H9 (cell line): ENCODE measurements around the gene TRIP10. TPM values are rescaled to one million over a fixed set of nuclear protein-coding genes. Genes with fewer than 3 reads are reported as not detected.

Source experiments
- DNase-seq: peaks from one replicate; pipeline ENCODE4 v3.0.0-alpha.2; 2017
- H2AFZ ChIP-seq: one replicate; pipeline ENCODE4 v1.6.1; 2013; ENCODE audit warnings: mild to moderate bottlenecking, low read length, control low read depth, moderate library complexity
- H2AK5ac ChIP-seq: 2 replicates; pipeline ENCODE4 v1.6.1; 2013; ENCODE audit warnings: low read length, control low read depth, mixed read lengths; ENCODE audit not compliant: insufficient read length
- H2BK120ac ChIP-seq: one replicate; pipeline ENCODE4 v1.6.1; 2013; ENCODE audit warnings: low read depth, mild to moderate bottlenecking, low read length, control low read depth, inconsistent platforms; ENCODE audit not compliant: poor library complexity, severe bottlenecking
- H2BK12ac ChIP-seq: 2 replicates; pipeline ENCODE4 v1.6.1; 2013; ENCODE audit warnings: low read length, control low read depth, mixed read lengths, low read depth; ENCODE audit not compliant: insufficient read length
- H2BK15ac ChIP-seq: 2 replicates; pipeline ENCODE4 v1.6.1; 2013; ENCODE audit warnings: low read depth, low read length, control low read depth
- H2BK20ac ChIP-seq: one replicate; pipeline ENCODE4 v1.6.1; 2013; ENCODE audit warnings: low read depth, mild to moderate bottlenecking, low read length, control low read depth, inconsistent platforms; ENCODE audit not compliant: poor library complexity, severe bottlenecking
- H2BK5ac ChIP-seq: 2 replicates; pipeline ENCODE4 v1.6.1; 2013; ENCODE audit warnings: low read length, control low read depth, mixed read lengths; ENCODE audit not compliant: insufficient read length
- H3K14ac ChIP-seq: 2 replicates; pipeline ENCODE4 v1.6.1; 2013; ENCODE audit warnings: low read length, control low read depth; ENCODE audit not compliant: insufficient read depth
- H3K18ac ChIP-seq: 2 replicates; pipeline ENCODE4 v1.6.1; 2013; ENCODE audit warnings: low read depth, mild to moderate bottlenecking, mixed read lengths, low read length, control low read depth; ENCODE audit not compliant: insufficient read length
- H3K23ac ChIP-seq: 2 replicates; pipeline ENCODE4 v1.6.1; 2013; ENCODE audit warnings: low read length, control low read depth, mixed read lengths, low read depth; ENCODE audit not compliant: insufficient read length
- H3K23me2 ChIP-seq: 2 replicates; pipeline ENCODE4 v1.6.1; 2013; ENCODE audit warnings: low read depth, mild to moderate bottlenecking, mixed read lengths, low read length, control low read depth; ENCODE audit not compliant: insufficient read length, poor library complexity, severe bottlenecking
- H3K27ac ChIP-seq: 2 replicates; pipeline ENCODE4 v1.5.1; 2013; ENCODE audit warnings: low read length, control low read depth, mixed read lengths, low read depth; ENCODE audit not compliant: insufficient read length
- H3K27me3 ChIP-seq: 2 replicates; pipeline ENCODE4 v1.6.1; 2013; ENCODE audit warnings: low read length, control low read depth, inconsistent platforms; ENCODE audit not compliant: insufficient read depth
- H3K4ac ChIP-seq: 2 replicates; pipeline ENCODE4 v1.6.1; 2013; ENCODE audit warnings: low read depth, mild to moderate bottlenecking, control low read depth, inconsistent platforms, low read length, moderate library complexity
- H3K4me1 ChIP-seq: 2 replicates; pipeline ENCODE4 v1.6.1; 2013; ENCODE audit warnings: low read length, control low read depth, inconsistent platforms; ENCODE audit not compliant: insufficient read depth
- H3K4me2 ChIP-seq: 2 replicates; pipeline ENCODE4 v1.6.1; 2013; ENCODE audit warnings: low read length, control low read depth, mixed read lengths; ENCODE audit not compliant: insufficient read length, insufficient read depth
- H3K56ac ChIP-seq: 2 replicates; pipeline ENCODE4 v1.6.1; 2013; ENCODE audit warnings: low read depth, mild to moderate bottlenecking, mixed read lengths, low read length, control low read depth; ENCODE audit not compliant: insufficient read length
- H3K79me1 ChIP-seq: 2 replicates; pipeline ENCODE4 v1.6.1; 2013; ENCODE audit warnings: low read depth, mild to moderate bottlenecking, moderate library complexity, low read length, control low read depth, inconsistent platforms; ENCODE audit not compliant: insufficient read depth, poor library complexity, severe bottlenecking
- H3K79me2 ChIP-seq: 2 replicates; pipeline ENCODE4 v1.6.1; 2013; ENCODE audit warnings: low read length, control low read depth, inconsistent platforms; ENCODE audit not compliant: insufficient read depth
- H3K9ac ChIP-seq: 2 replicates; pipeline ENCODE4 v1.6.1; 2013; ENCODE audit warnings: low read length, control low read depth, mixed read lengths; ENCODE audit not compliant: insufficient read length; ENCODE audit errors: extremely low read depth
- H3K9me3 ChIP-seq: one replicate; pipeline ENCODE4 v1.6.1; 2013; ENCODE audit warnings: low read depth, low read length, inconsistent platforms; ENCODE audit not compliant: control insufficient read depth
- H3T11ph ChIP-seq: one replicate; pipeline ENCODE4 v1.6.1; 2013; ENCODE audit warnings: mild to moderate bottlenecking, low read length, control low read depth, inconsistent platforms
- H4K20me1 ChIP-seq: one replicate; pipeline ENCODE4 v1.6.1; 2013; ENCODE audit not compliant: control insufficient read depth, insufficient read length, insufficient read depth
- H4K5ac ChIP-seq: 2 replicates; pipeline ENCODE4 v1.6.1; 2013; ENCODE audit warnings: low read depth, mild to moderate bottlenecking, mixed read lengths, low read length, control low read depth; ENCODE audit not compliant: insufficient read length
- H4K8ac ChIP-seq: replicated peaks from 2 replicates; pipeline ENCODE4 v1.6.1; 2013; ENCODE audit warnings: low read length, control low read depth, mixed read lengths, low read depth; ENCODE audit not compliant: insufficient read length
- H4K91ac ChIP-seq: 2 replicates; pipeline ENCODE4 v1.6.1; 2013; ENCODE audit warnings: low read depth, mild to moderate bottlenecking, moderate library complexity, mixed read lengths, low read length, control low read depth; ENCODE audit not compliant: insufficient read length
- H3K27ac Mint-ChIP-seq, 3 experiments: 2 replicates in 2 of 3; 3 replicates in 1 of 3; pipeline ENCODE4 v1.8.0; 2020 to 2021; ENCODE audit warnings: mixed read lengths in 3 of 3, mild to moderate bottlenecking in 1 of 3, moderate library complexity in 1 of 3
- H3K27me3 Mint-ChIP-seq: 2 replicates; pipeline ENCODE4 v1.8.0; 2021; ENCODE audit warnings: low read depth, mild to moderate bottlenecking, moderate library complexity, mixed read lengths
- H3K36me3 Mint-ChIP-seq, 3 experiments: 2 replicates in 2 of 3; 3 replicates in 1 of 3; pipeline ENCODE4 v1.8.0; 2020 to 2021; ENCODE audit warnings: low read depth in 3 of 3, mixed read lengths in 3 of 3; ENCODE audit not compliant: insufficient read depth in 1 of 3
- H3K4me1 Mint-ChIP-seq, 2 experiments: 2 replicates each; pipeline ENCODE4 v1.8.0; 2020; ENCODE audit warnings: mixed read lengths in 2 of 2
- H3K4me3 Mint-ChIP-seq, 2 experiments: 2 replicates in 1 of 2; 3 replicates in 1 of 2; pipeline ENCODE4 v1.8.0; 2020 to 2021; ENCODE audit warnings: mild to moderate bottlenecking in 2 of 2, mixed read lengths in 2 of 2, moderate library complexity in 1 of 2
- H3K9me3 Mint-ChIP-seq, 2 experiments: 2 replicates in 1 of 2; 3 replicates in 1 of 2; pipeline ENCODE4 v1.8.0; 2020; ENCODE audit warnings: mild to moderate bottlenecking in 2 of 2, mixed read lengths in 2 of 2, moderate library complexity in 1 of 2
- WGBS: extraction: QIAGEN DNeasy Blood & Tissue Kit; methylation state at CpG from one replicate; pipeline ENCODE4 v1.1.7; 2013; ENCODE audit warnings: missing lambda C conversion rate, low lambda C conversion rate, mixed read lengths; ENCODE audit not compliant: insufficient read length; ENCODE audit errors: extremely low coverage; 5-methylcytosine and 5-hydroxymethylcytosine counted together
- total RNA-seq: library from RNA; stranded (reverse); gene quantifications from 2 replicates; pipeline ENCODE4 v1.2.1, GENCODE V29; 2021
- TF ChIP-seq, protein P1 (sequence below): fragments of 200-600 bp; sonication (generic); conservative IDR thresholded peaks from 3 replicates; pipeline ENCODE4 v1.8.0; 2021; ENCODE audit warnings: antibody characterized with exemption, mild to moderate bottlenecking

TRIP10 gene
- total RNA-seq, 1 experiment from 2014 or later = 56.4 TPM

DNA sequence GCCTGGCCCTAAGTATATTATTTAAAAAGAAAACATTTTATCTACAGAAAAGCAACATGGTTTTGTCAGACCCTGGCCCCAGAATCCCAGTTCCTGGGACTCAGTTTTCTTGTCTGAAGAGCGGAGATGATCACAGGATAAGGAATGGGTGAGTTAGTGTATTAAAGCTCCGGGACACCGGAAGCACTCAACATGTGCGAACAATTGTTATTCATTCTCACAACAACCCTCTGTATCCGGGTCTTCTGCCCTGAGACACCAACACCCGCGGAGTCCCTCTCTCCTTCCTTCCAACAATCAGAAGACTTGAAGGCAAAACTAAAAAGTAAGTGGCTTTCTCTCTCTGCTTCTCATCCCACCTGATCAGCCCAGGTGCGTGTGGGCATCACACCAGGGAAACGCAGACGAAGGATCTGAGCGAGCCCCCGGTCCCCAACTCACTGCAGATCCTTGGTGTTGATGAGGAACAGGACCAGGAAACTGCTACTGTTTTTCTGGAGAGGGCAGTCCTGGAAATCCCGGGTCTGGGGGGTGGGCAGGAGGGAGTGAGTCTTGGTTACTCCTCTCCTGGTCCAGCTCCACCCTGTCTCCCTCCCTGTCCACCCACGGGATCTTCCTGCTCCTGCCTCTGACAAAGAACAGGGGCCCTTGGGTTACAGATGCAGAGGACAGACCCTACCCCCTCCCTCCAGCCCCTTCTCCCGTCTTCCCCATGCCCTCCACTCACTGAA, 4.1 kb upstream of the TRIP10 start:
- H2BK12ac ChIP-seq = no peak overlapping the region
- no peaks in the 10 kb centered on the region for H3K79me1 ChIP-seq
- no peak overlapping the region for H3K56ac ChIP-seq
- no peak overlapping the region for H3K23ac ChIP-seq
- H3K18ac ChIP-seq = peak overlapping the region; percentile 28
- no peak overlapping the region for H3K4ac ChIP-seq
- no peak overlapping the region; the same call in 1 of the 2 replicates for H3K14ac ChIP-seq
- peak overlapping the region; percentile 48 for H3K27ac ChIP-seq
- H3K4me2 ChIP-seq = peak overlapping the region; percentile 97
- no peak overlapping the region for H2BK5ac ChIP-seq
- H2BK120ac ChIP-seq = no peak overlapping the region
- peaks cover 2% of the 10 kb centered on the region for H4K20me1 ChIP-seq
- H3K9me3 ChIP-seq = no peaks in the 10 kb centered on the region
- no peak overlapping the region for H2BK20ac ChIP-seq
- H3K4me1 ChIP-seq = peaks cover 7% of the 10 kb centered on the region; the same call in 1 of the 2 replicates
- H4K8ac ChIP-seq = no peak overlapping the region
- H3K9ac ChIP-seq = peak overlapping the region; percentile 47
- no peaks in the 10 kb centered on the region for H3K79me2 ChIP-seq
- TF ChIP-seq, protein P1, sequence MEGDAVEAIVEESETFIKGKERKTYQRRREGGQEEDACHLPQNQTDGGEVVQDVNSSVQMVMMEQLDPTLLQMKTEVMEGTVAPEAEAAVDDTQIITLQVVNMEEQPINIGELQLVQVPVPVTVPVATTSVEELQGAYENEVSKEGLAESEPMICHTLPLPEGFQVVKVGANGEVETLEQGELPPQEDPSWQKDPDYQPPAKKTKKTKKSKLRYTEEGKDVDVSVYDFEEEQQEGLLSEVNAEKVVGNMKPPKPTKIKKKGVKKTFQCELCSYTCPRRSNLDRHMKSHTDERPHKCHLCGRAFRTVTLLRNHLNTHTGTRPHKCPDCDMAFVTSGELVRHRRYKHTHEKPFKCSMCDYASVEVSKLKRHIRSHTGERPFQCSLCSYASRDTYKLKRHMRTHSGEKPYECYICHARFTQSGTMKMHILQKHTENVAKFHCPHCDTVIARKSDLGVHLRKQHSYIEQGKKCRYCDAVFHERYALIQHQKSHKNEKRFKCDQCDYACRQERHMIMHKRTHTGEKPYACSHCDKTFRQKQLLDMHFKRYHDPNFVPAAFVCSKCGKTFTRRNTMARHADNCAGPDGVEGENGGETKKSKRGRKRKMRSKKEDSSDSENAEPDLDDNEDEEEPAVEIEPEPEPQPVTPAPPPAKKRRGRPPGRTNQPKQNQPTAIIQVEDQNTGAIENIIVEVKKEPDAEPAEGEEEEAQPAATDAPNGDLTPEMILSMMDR = no peak
- no peak overlapping the region for H2AK5ac ChIP-seq
- H3K27me3 ChIP-seq = no peaks in the 10 kb centered on the region
- Mint-ChIP-seq H3K4me3 (peak overlapping the region; percentile 88 to 97), H3K9me3 (no peaks in the 10 kb centered on the region), H3K36me3 (peaks cover 5 to 16% (median 12%) of the 10 kb centered on the region in 3 experiments), H3K27ac (peak overlapping the region; percentile 63 to 97 (median 86); a peak in 5 of 7 replicates), H3K27me3 (no peaks in the 10 kb centered on the region), H3K4me1 (peaks cover 29 to 35% of the 10 kb centered on the region in 2 experiments)
- H4K91ac ChIP-seq = no peak overlapping the region
- no peak for DNase-seq
- H2AFZ ChIP-seq = no peak overlapping the region
- no peak overlapping the region for H3T11ph ChIP-seq
- no peak overlapping the region for H2BK15ac ChIP-seq
- H3K23me2 ChIP-seq = peaks cover 24% of the 10 kb centered on the region
- no peak overlapping the region for H4K5ac ChIP-seq
- no CpG with 5 or more reads among the region's 15 CpGs for WGBS
